ENCODE results near the gene MEIOSIN. TPM values are rescaled to one million over a fixed set of nuclear protein-coding genes. Genes with fewer than 3 reads are reported as not detected.

Gene MEIOSIN
- polyA plus RNA-seq, 1 of the 3 experiments (the other 2 are of a cell fraction) = 0.03 TPM

DNA sequence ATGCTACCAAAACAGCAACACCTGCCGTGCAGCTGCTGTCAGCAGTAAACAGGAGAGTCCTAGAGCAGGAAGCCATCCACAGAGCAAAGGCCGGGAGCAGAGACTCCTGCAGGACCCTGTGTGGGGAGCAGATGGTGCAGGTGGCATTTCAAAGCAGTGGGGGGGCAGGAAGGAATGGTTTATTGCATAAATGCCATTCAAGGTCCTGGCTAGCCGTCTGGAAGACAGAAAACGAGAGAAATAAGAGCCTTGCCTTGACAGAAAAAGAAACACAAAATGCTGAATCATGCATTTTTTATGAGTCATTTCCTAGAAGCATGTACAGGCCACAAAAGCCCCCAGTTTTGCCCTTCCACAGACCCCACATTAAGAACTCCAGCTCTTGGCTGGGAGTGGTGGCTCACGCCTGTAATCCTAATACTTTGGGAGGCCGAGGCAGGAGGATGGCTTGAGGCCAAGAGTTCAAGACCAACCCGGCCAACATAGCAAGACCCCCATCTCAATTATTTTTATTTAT is 76.5 kb downstream of the MEIOSIN start (continued):
- TF ChIP-seq GABPA (IDR thresholded peaks at IDR 0.05; ENCODE audit: low read depth) (no peak), GATA2 (CRISPR knock-in tag; IDR thresholded peaks at IDR 0.05) (no peak), EZH2phosphoT487 (IDR thresholded peaks at IDR 0.05; ENCODE audit: borderline replicate concordance, low read depth) (no peak), POLR2AphosphoS5 (IDR thresholded peaks at IDR 0.05; ENCODE audit: low read depth, low read length) (no peak), MXI1 (IDR thresholded peaks at IDR 0.05; ENCODE audit: low read depth, low read length) (no peak), ELF1 (IDR thresholded peaks at IDR 0.05) (no peak), FOXJ3 (CRISPR knock-in tag; IDR thresholded peaks at IDR 0.05) (no peak), SIN3A (IDR thresholded peaks at IDR 0.05; ENCODE audit: borderline replicate concordance, low read depth, low read length) (no peak), YY1 (IDR thresholded peaks at IDR 0.05; ENCODE audit: low read depth) (no peak)
- TF ChIP-seq, protein P1, sequence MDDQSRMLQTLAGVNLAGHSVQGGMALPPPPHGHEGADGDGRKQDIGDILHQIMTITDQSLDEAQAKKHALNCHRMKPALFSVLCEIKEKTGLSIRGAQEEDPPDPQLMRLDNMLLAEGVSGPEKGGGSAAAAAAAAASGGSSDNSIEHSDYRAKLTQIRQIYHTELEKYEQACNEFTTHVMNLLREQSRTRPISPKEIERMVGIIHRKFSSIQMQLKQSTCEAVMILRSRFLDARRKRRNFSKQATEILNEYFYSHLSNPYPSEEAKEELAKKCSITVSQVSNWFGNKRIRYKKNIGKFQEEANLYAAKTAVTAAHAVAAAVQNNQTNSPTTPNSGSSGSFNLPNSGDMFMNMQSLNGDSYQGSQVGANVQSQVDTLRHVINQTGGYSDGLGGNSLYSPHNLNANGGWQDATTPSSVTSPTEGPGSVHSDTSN (IDR thresholded peaks at IDR 0.05) = peak; percentile 58; the same call in 1 of the 2 replicates
- TF ChIP-seq, protein P2, sequence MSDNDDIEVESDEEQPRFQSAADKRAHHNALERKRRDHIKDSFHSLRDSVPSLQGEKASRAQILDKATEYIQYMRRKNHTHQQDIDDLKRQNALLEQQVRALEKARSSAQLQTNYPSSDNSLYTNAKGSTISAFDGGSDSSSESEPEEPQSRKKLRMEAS (IDR thresholded peaks at IDR 0.05; ENCODE audit: low read depth) = peak; percentile 56; the same call in 1 of the 2 replicates
- TF ChIP-seq, protein P3, sequence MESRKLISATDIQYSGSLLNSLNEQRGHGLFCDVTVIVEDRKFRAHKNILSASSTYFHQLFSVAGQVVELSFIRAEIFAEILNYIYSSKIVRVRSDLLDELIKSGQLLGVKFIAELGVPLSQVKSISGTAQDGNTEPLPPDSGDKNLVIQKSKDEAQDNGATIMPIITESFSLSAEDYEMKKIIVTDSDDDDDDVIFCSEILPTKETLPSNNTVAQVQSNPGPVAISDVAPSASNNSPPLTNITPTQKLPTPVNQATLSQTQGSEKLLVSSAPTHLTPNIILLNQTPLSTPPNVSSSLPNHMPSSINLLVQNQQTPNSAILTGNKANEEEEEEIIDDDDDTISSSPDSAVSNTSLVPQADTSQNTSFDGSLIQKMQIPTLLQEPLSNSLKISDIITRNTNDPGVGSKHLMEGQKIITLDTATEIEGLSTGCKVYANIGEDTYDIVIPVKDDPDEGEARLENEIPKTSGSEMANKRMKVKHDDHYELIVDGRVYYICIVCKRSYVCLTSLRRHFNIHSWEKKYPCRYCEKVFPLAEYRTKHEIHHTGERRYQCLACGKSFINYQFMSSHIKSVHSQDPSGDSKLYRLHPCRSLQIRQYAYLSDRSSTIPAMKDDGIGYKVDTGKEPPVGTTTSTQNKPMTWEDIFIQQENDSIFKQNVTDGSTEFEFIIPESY (IDR thresholded peaks at IDR 0.05; ENCODE audit: borderline replicate concordance, low read depth) = no peak
- TF ChIP-seq, protein P4, sequence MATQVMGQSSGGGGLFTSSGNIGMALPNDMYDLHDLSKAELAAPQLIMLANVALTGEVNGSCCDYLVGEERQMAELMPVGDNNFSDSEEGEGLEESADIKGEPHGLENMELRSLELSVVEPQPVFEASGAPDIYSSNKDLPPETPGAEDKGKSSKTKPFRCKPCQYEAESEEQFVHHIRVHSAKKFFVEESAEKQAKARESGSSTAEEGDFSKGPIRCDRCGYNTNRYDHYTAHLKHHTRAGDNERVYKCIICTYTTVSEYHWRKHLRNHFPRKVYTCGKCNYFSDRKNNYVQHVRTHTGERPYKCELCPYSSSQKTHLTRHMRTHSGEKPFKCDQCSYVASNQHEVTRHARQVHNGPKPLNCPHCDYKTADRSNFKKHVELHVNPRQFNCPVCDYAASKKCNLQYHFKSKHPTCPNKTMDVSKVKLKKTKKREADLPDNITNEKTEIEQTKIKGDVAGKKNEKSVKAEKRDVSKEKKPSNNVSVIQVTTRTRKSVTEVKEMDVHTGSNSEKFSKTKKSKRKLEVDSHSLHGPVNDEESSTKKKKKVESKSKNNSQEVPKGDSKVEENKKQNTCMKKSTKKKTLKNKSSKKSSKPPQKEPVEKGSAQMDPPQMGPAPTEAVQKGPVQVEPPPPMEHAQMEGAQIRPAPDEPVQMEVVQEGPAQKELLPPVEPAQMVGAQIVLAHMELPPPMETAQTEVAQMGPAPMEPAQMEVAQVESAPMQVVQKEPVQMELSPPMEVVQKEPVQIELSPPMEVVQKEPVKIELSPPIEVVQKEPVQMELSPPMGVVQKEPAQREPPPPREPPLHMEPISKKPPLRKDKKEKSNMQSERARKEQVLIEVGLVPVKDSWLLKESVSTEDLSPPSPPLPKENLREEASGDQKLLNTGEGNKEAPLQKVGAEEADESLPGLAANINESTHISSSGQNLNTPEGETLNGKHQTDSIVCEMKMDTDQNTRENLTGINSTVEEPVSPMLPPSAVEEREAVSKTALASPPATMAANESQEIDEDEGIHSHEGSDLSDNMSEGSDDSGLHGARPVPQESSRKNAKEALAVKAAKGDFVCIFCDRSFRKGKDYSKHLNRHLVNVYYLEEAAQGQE (IDR thresholded peaks at IDR 0.05; ENCODE audit: low read depth, low read length) = no peak
- TF ChIP-seq, protein P5, sequence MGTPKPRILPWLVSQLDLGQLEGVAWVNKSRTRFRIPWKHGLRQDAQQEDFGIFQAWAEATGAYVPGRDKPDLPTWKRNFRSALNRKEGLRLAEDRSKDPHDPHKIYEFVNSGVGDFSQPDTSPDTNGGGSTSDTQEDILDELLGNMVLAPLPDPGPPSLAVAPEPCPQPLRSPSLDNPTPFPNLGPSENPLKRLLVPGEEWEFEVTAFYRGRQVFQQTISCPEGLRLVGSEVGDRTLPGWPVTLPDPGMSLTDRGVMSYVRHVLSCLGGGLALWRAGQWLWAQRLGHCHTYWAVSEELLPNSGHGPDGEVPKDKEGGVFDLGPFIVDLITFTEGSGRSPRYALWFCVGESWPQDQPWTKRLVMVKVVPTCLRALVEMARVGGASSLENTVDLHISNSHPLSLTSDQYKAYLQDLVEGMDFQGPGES (IDR thresholded peaks at IDR 0.05; ENCODE audit: low read depth, low read length) = no peak
- TF ChIP-seq, protein P6, sequence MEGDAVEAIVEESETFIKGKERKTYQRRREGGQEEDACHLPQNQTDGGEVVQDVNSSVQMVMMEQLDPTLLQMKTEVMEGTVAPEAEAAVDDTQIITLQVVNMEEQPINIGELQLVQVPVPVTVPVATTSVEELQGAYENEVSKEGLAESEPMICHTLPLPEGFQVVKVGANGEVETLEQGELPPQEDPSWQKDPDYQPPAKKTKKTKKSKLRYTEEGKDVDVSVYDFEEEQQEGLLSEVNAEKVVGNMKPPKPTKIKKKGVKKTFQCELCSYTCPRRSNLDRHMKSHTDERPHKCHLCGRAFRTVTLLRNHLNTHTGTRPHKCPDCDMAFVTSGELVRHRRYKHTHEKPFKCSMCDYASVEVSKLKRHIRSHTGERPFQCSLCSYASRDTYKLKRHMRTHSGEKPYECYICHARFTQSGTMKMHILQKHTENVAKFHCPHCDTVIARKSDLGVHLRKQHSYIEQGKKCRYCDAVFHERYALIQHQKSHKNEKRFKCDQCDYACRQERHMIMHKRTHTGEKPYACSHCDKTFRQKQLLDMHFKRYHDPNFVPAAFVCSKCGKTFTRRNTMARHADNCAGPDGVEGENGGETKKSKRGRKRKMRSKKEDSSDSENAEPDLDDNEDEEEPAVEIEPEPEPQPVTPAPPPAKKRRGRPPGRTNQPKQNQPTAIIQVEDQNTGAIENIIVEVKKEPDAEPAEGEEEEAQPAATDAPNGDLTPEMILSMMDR (IDR thresholded peaks at IDR 0.05) = no peak

All from SK-N-SH (cell line).